CD4-positive, CD25-positive, alpha-beta regulatory T cell (primary cell): ENCODE data around the gene ARHGAP5. TPM values are rescaled to one million over a fixed set of nuclear protein-coding genes. Genes with fewer than 3 reads are reported as not detected.

Experiments
- ATAC-seq, 2 donors: fragments of 150-1000 bp; cut with Tn5 transposase; one replicate each; pipeline ENCODE4 v1.10.0; 2021; ENCODE audit warnings: low read depth in 2 of 2, moderate number of reproducible peaks in 2 of 2, moderate library complexity in 1 of 2
- DNase-seq, 3 donors: peaks; one replicate each; pipeline versions ENCODE4 v3.0.0 to v3.0.0-alpha.2; 2012 to 2022; ENCODE audit warnings: mixed read lengths in 1 of 3
- H3K27ac ChIP-seq: one replicate; pipeline ENCODE4 v1.7.0; 2013; ENCODE audit warnings: mild to moderate bottlenecking, low read length; ENCODE audit not compliant: insufficient read depth, poor library complexity, severe bottlenecking
- H3K27me3 ChIP-seq: one replicate; pipeline ENCODE4 v1.7.0; 2013; ENCODE audit warnings: low read length; ENCODE audit not compliant: control insufficient read depth, insufficient read depth
- H3K36me3 ChIP-seq: one replicate; pipeline ENCODE4 v1.7.0; 2013; ENCODE audit warnings: mild to moderate bottlenecking, low read length, moderate library complexity; ENCODE audit not compliant: control insufficient read depth, insufficient read depth
- H3K4me1 ChIP-seq: 2 replicates; pipeline ENCODE4 v1.7.0; 2013; ENCODE audit warnings: mild to moderate bottlenecking, low read length; ENCODE audit not compliant: insufficient read depth, control insufficient read depth, poor library complexity, severe bottlenecking
- H3K4me3 ChIP-seq: one replicate; pipeline ENCODE4 v1.7.0; 2013; ENCODE audit warnings: low read depth, mild to moderate bottlenecking, low read length, moderate library complexity
- H3K9me3 ChIP-seq, 2 experiments: 1 replicate in 1 of 2; 2 replicates in 1 of 2; pipeline ENCODE4 v1.7.0; 2013; ENCODE audit warnings: low read length in 2 of 2, mild to moderate bottlenecking in 1 of 2, moderate library complexity in 1 of 2; ENCODE audit not compliant: control insufficient read depth in 2 of 2
- H3K27ac Mint-ChIP-seq, 3 donors: one replicate each; pipeline ENCODE4 v1.8.0; 2020 to 2022; ENCODE audit warnings: mild to moderate bottlenecking in 3 of 3, mixed read lengths in 3 of 3, moderate library complexity in 2 of 3
- H3K27me3 Mint-ChIP-seq: one replicate; pipeline ENCODE4 v1.8.0; 2022; ENCODE audit warnings: mild to moderate bottlenecking, mixed read lengths
- H3K36me3 Mint-ChIP-seq: one replicate; pipeline ENCODE4 v1.8.0; 2020; ENCODE audit warnings: mixed read lengths
- H3K4me1 Mint-ChIP-seq, 4 donors: one replicate each; pipeline ENCODE4 v1.8.0; 2020 to 2022; ENCODE audit warnings: mixed read lengths in 4 of 4, mild to moderate bottlenecking in 1 of 4
- H3K4me3 Mint-ChIP-seq, 4 donors: one replicate each; pipeline ENCODE4 v1.8.0; 2020 to 2022; ENCODE audit warnings: mild to moderate bottlenecking in 4 of 4, mixed read lengths in 4 of 4, moderate library complexity in 3 of 4
- H3K9me3 Mint-ChIP-seq, 7 donors: one replicate each; pipeline ENCODE4 v1.8.0; 2020 to 2022; ENCODE audit warnings: mixed read lengths in 7 of 7, mild to moderate bottlenecking in 3 of 7, moderate library complexity in 2 of 7
- polyA plus RNA-seq, 4 donors: library from polyadenylated mRNA; unstranded; fragments of 300-500 nt; fragmentation: Illumina TruSeq; gene quantifications; one replicate each; pipeline ENCODE4 v1.2.3, GENCODE V29; 2021
- total RNA-seq: library from RNA; stranded (reverse); gene quantifications from one replicate; pipeline ENCODE4 v1.2.3, GENCODE V29; 2022

Gene ARHGAP5
- total and polyA plus RNA-seq, 5 donors from 2014 or later = 25.2 to 38.4 (median 32.1) TPM

- DNase-seq (peak; percentile 10 to 72 (median 30)), ATAC-seq (peak in 1 of 2 donors; percentile 8)
- peak overlapping the region; percentile 75 for H3K27ac ChIP-seq
- H3K9me3 ChIP-seq = no peaks in the 10 kb centered on the region
- H3K36me3 Mint-ChIP-seq = peaks cover 4% of the 10 kb centered on the region
- H3K27me3 Mint-ChIP-seq = peaks cover 27% of the 10 kb centered on the region
- H3K4me3 ChIP-seq = peak overlapping the region; percentile 96
- H3K36me3 ChIP-seq = no peaks in the 10 kb centered on the region
- H3K27me3 ChIP-seq = no peaks in the 10 kb centered on the region
- H3K27ac Mint-ChIP-seq = peak overlapping the region; percentile 82 to 95 (median 91)
- peak overlapping the region; percentile 98 for H3K4me3 Mint-ChIP-seq
- peaks cover 29% of the 10 kb centered on the region for H3K4me1 ChIP-seq
- peaks cover 0 to 1% (median 0%) of the 10 kb centered on the region in 7 donors for H3K9me3 Mint-ChIP-seq
- peaks cover 16 to 60% (median 41%) of the 10 kb centered on the region in 4 donors for H3K4me1 Mint-ChIP-seq
These were observed 1.1 kb downstream of the ARHGAP5 start for GRCh38 chr14:32078023-32078857.

- H3K36me3 ChIP-seq = no peaks in the 10 kb centered on the region
- no peaks in the 10 kb centered on the region for H3K9me3 ChIP-seq
- Mint-ChIP-seq H3K27ac (peak overlapping the region; percentile 3 to 91 (median 87)), H3K9me3 (peaks cover 0 to 1% (median 0%) of the 10 kb centered on the region in 7 donors), H3K4me1 (peaks cover 19 to 63% (median 42%) of the 10 kb centered on the region in 4 donors), H3K36me3 (peaks cover 4% of the 10 kb centered on the region), H3K4me3 (peak overlapping the region; percentile 98), H3K27me3 (peaks cover 21% of the 10 kb centered on the region)
- DNase-seq (peak in 1 of 3 donors; percentile 60), ATAC-seq (no peak)
- H3K4me3 ChIP-seq = peak overlapping the region; percentile 96
- H3K4me1 ChIP-seq = peaks cover 29% of the 10 kb centered on the region
- no peak overlapping the region for H3K27ac ChIP-seq
- no peaks in the 10 kb centered on the region for H3K27me3 ChIP-seq
These were observed 1.7 kb downstream of the ARHGAP5 start for GRCh38 chr14:32078858-32079216.

GRCh38 chr14:32079264-32079663, 2.2 kb downstream of the ARHGAP5 start:
- H3K9me3 Mint-ChIP-seq = peaks cover 0 to 1% (median 0%) of the 10 kb centered on the region in 7 donors
- Histone ChIP-seq H3K27me3 (no peaks in the 10 kb centered on the region), H3K4me3 (peak overlapping the region; percentile 96), H3K4me1 (peaks cover 29% of the 10 kb centered on the region), H3K9me3 (no peaks in the 10 kb centered on the region), H3K36me3 (no peaks in the 10 kb centered on the region), H3K27ac (no peak overlapping the region)
- peak overlapping the region in 1 of 3 donors; percentile 91 for H3K27ac Mint-ChIP-seq
- H3K4me3 Mint-ChIP-seq = peak overlapping the region; percentile 98
- H3K36me3 Mint-ChIP-seq = peaks cover 4% of the 10 kb centered on the region
- peaks cover 22 to 61% (median 42%) of the 10 kb centered on the region in 4 donors for H3K4me1 Mint-ChIP-seq
- ATAC-seq (no peak), DNase-seq (no peak)
- H3K27me3 Mint-ChIP-seq = peaks cover 19% of the 10 kb centered on the region

- H3K36me3 ChIP-seq = no peaks in the 10 kb centered on the region
- Mint-ChIP-seq H3K36me3 (peaks cover 4% of the 10 kb centered on the region), H3K27me3 (peaks cover 13% of the 10 kb centered on the region), H3K9me3 (peaks cover 0 to 1% (median 0%) of the 10 kb centered on the region in 7 donors), H3K4me1 (peaks cover 23 to 64% (median 42%) of the 10 kb centered on the region in 4 donors), H3K4me3 (peak overlapping the region in 1 of 4 donors; percentile 11), H3K27ac (no peak overlapping the region)
- H3K27ac ChIP-seq = no peak overlapping the region
- H3K9me3 ChIP-seq = no peaks in the 10 kb centered on the region
- no peak overlapping the region for H3K4me3 ChIP-seq
- no peak for ATAC-seq
- peaks cover 29% of the 10 kb centered on the region for H3K4me1 ChIP-seq
- H3K27me3 ChIP-seq = no peaks in the 10 kb centered on the region
- DNase-seq = no peak
These were observed 3.0 kb downstream of the ARHGAP5 start for GRCh38 chr14:32080001-32080510.

GRCh38 chr14:32081901-32082300, 4.8 kb downstream of the ARHGAP5 start:
- H3K27ac Mint-ChIP-seq = no peak overlapping the region
- no peak overlapping the region for H3K4me3 Mint-ChIP-seq
- Histone ChIP-seq H3K27ac (no peak overlapping the region), H3K27me3 (no peaks in the 10 kb centered on the region), H3K4me3 (no peak overlapping the region), H3K9me3 (no peaks in the 10 kb centered on the region), H3K36me3 (no peaks in the 10 kb centered on the region), H3K4me1 (peaks cover 22% of the 10 kb centered on the region)
- no peak for ATAC-seq
- peaks cover 4% of the 10 kb centered on the region for H3K36me3 Mint-ChIP-seq
- H3K27me3 Mint-ChIP-seq = peaks cover 4% of the 10 kb centered on the region
- H3K4me1 Mint-ChIP-seq = peaks cover 23 to 66% (median 44%) of the 10 kb centered on the region in 4 donors
- H3K9me3 Mint-ChIP-seq = peaks cover 0 to 1% (median 0%) of the 10 kb centered on the region in 7 donors
- no peak for DNase-seq

GRCh38 chr14:32083315-32083624, 6.2 kb downstream of the ARHGAP5 start:
- DNase-seq = no peak
- Histone ChIP-seq H3K4me1 (peaks cover 14% of the 10 kb centered on the region), H3K9me3 (no peaks in the 10 kb centered on the region), H3K36me3 (no peaks in the 10 kb centered on the region), H3K27me3 (no peaks in the 10 kb centered on the region), H3K27ac (no peak overlapping the region), H3K4me3 (no peak overlapping the region)
- no peak overlapping the region for H3K4me3 Mint-ChIP-seq
- H3K27me3 Mint-ChIP-seq = peaks cover 4% of the 10 kb centered on the region
- H3K36me3 Mint-ChIP-seq = peaks cover 4% of the 10 kb centered on the region
- H3K9me3 Mint-ChIP-seq = no peaks in the 10 kb centered on the region
- no peak for ATAC-seq
- H3K27ac Mint-ChIP-seq = no peak overlapping the region
- H3K4me1 Mint-ChIP-seq = peaks cover 21 to 69% (median 45%) of the 10 kb centered on the region in 4 donors

- H3K27ac Mint-ChIP-seq = no peak overlapping the region
- peaks cover 4% of the 10 kb centered on the region for H3K36me3 Mint-ChIP-seq
- Histone ChIP-seq H3K4me1 (peaks cover 10% of the 10 kb centered on the region), H3K36me3 (no peaks in the 10 kb centered on the region), H3K27me3 (no peaks in the 10 kb centered on the region), H3K27ac (no peak overlapping the region), H3K9me3 (no peaks in the 10 kb centered on the region), H3K4me3 (no peak overlapping the region)
- ATAC-seq = no peak
- H3K9me3 Mint-ChIP-seq = no peaks in the 10 kb centered on the region
- H3K27me3 Mint-ChIP-seq = peaks cover 4% of the 10 kb centered on the region
- DNase-seq = no peak
- H3K4me1 Mint-ChIP-seq = peaks cover 23 to 64% (median 42%) of the 10 kb centered on the region in 4 donors
- H3K4me3 Mint-ChIP-seq = no peak overlapping the region
These were observed 6.7 kb downstream of the ARHGAP5 start for GRCh38 chr14:32083789-32084188.
